H9 (cell line): ENCODE measurements around the gene ARL16. TPM values are rescaled to one million over a fixed set of nuclear protein-coding genes. Genes with fewer than 3 reads are reported as not detected.

ENCODE experiments used
- DNase-seq: peaks from one replicate; pipeline ENCODE4 v3.0.0-alpha.2; 2017
- H2AFZ ChIP-seq: one replicate; pipeline ENCODE4 v1.6.1; 2013; ENCODE audit warnings: mild to moderate bottlenecking, low read length, control low read depth, moderate library complexity
- H2AK5ac ChIP-seq: 2 replicates; pipeline ENCODE4 v1.6.1; 2013; ENCODE audit warnings: low read length, control low read depth, mixed read lengths; ENCODE audit not compliant: insufficient read length
- H2BK120ac ChIP-seq: one replicate; pipeline ENCODE4 v1.6.1; 2013; ENCODE audit warnings: low read depth, mild to moderate bottlenecking, low read length, control low read depth, inconsistent platforms; ENCODE audit not compliant: poor library complexity, severe bottlenecking
- H2BK12ac ChIP-seq: 2 replicates; pipeline ENCODE4 v1.6.1; 2013; ENCODE audit warnings: low read length, control low read depth, mixed read lengths, low read depth; ENCODE audit not compliant: insufficient read length
- H2BK15ac ChIP-seq: 2 replicates; pipeline ENCODE4 v1.6.1; 2013; ENCODE audit warnings: low read depth, low read length, control low read depth
- H2BK20ac ChIP-seq: one replicate; pipeline ENCODE4 v1.6.1; 2013; ENCODE audit warnings: low read depth, mild to moderate bottlenecking, low read length, control low read depth, inconsistent platforms; ENCODE audit not compliant: poor library complexity, severe bottlenecking
- H2BK5ac ChIP-seq: 2 replicates; pipeline ENCODE4 v1.6.1; 2013; ENCODE audit warnings: low read length, control low read depth, mixed read lengths; ENCODE audit not compliant: insufficient read length
- H3K14ac ChIP-seq: 2 replicates; pipeline ENCODE4 v1.6.1; 2013; ENCODE audit warnings: low read length, control low read depth; ENCODE audit not compliant: insufficient read depth
- H3K18ac ChIP-seq: 2 replicates; pipeline ENCODE4 v1.6.1; 2013; ENCODE audit warnings: low read depth, mild to moderate bottlenecking, mixed read lengths, low read length, control low read depth; ENCODE audit not compliant: insufficient read length
- H3K23ac ChIP-seq: 2 replicates; pipeline ENCODE4 v1.6.1; 2013; ENCODE audit warnings: low read length, control low read depth, mixed read lengths, low read depth; ENCODE audit not compliant: insufficient read length
- H3K23me2 ChIP-seq: 2 replicates; pipeline ENCODE4 v1.6.1; 2013; ENCODE audit warnings: low read depth, mild to moderate bottlenecking, mixed read lengths, low read length, control low read depth; ENCODE audit not compliant: insufficient read length, poor library complexity, severe bottlenecking
- H3K27ac ChIP-seq: 2 replicates; pipeline ENCODE4 v1.5.1; 2013; ENCODE audit warnings: low read length, control low read depth, mixed read lengths, low read depth; ENCODE audit not compliant: insufficient read length
- H3K27me3 ChIP-seq: 2 replicates; pipeline ENCODE4 v1.6.1; 2013; ENCODE audit warnings: low read length, control low read depth, inconsistent platforms; ENCODE audit not compliant: insufficient read depth
- H3K4ac ChIP-seq: 2 replicates; pipeline ENCODE4 v1.6.1; 2013; ENCODE audit warnings: low read depth, mild to moderate bottlenecking, control low read depth, inconsistent platforms, low read length, moderate library complexity
- H3K4me1 ChIP-seq: 2 replicates; pipeline ENCODE4 v1.6.1; 2013; ENCODE audit warnings: low read length, control low read depth, inconsistent platforms; ENCODE audit not compliant: insufficient read depth
- H3K4me2 ChIP-seq: 2 replicates; pipeline ENCODE4 v1.6.1; 2013; ENCODE audit warnings: low read length, control low read depth, mixed read lengths; ENCODE audit not compliant: insufficient read length, insufficient read depth
- H3K56ac ChIP-seq: 2 replicates; pipeline ENCODE4 v1.6.1; 2013; ENCODE audit warnings: low read depth, mild to moderate bottlenecking, mixed read lengths, low read length, control low read depth; ENCODE audit not compliant: insufficient read length
- H3K79me1 ChIP-seq: 2 replicates; pipeline ENCODE4 v1.6.1; 2013; ENCODE audit warnings: low read depth, mild to moderate bottlenecking, moderate library complexity, low read length, control low read depth, inconsistent platforms; ENCODE audit not compliant: insufficient read depth, poor library complexity, severe bottlenecking
- H3K79me2 ChIP-seq: 2 replicates; pipeline ENCODE4 v1.6.1; 2013; ENCODE audit warnings: low read length, control low read depth, inconsistent platforms; ENCODE audit not compliant: insufficient read depth
- H3K9ac ChIP-seq: 2 replicates; pipeline ENCODE4 v1.6.1; 2013; ENCODE audit warnings: low read length, control low read depth, mixed read lengths; ENCODE audit not compliant: insufficient read length; ENCODE audit errors: extremely low read depth
- H3K9me3 ChIP-seq: one replicate; pipeline ENCODE4 v1.6.1; 2013; ENCODE audit warnings: low read depth, low read length, inconsistent platforms; ENCODE audit not compliant: control insufficient read depth
- H3T11ph ChIP-seq: one replicate; pipeline ENCODE4 v1.6.1; 2013; ENCODE audit warnings: mild to moderate bottlenecking, low read length, control low read depth, inconsistent platforms
- H4K20me1 ChIP-seq: one replicate; pipeline ENCODE4 v1.6.1; 2013; ENCODE audit not compliant: control insufficient read depth, insufficient read length, insufficient read depth
- H4K5ac ChIP-seq: 2 replicates; pipeline ENCODE4 v1.6.1; 2013; ENCODE audit warnings: low read depth, mild to moderate bottlenecking, mixed read lengths, low read length, control low read depth; ENCODE audit not compliant: insufficient read length
- H4K8ac ChIP-seq: replicated peaks from 2 replicates; pipeline ENCODE4 v1.6.1; 2013; ENCODE audit warnings: low read length, control low read depth, mixed read lengths, low read depth; ENCODE audit not compliant: insufficient read length
- H4K91ac ChIP-seq: 2 replicates; pipeline ENCODE4 v1.6.1; 2013; ENCODE audit warnings: low read depth, mild to moderate bottlenecking, moderate library complexity, mixed read lengths, low read length, control low read depth; ENCODE audit not compliant: insufficient read length
- H3K27ac Mint-ChIP-seq, 3 experiments: 2 replicates in 2 of 3; 3 replicates in 1 of 3; pipeline ENCODE4 v1.8.0; 2020 to 2021; ENCODE audit warnings: mixed read lengths in 3 of 3, mild to moderate bottlenecking in 1 of 3, moderate library complexity in 1 of 3
- H3K27me3 Mint-ChIP-seq: 2 replicates; pipeline ENCODE4 v1.8.0; 2021; ENCODE audit warnings: low read depth, mild to moderate bottlenecking, moderate library complexity, mixed read lengths
- H3K36me3 Mint-ChIP-seq, 3 experiments: 2 replicates in 2 of 3; 3 replicates in 1 of 3; pipeline ENCODE4 v1.8.0; 2020 to 2021; ENCODE audit warnings: low read depth in 3 of 3, mixed read lengths in 3 of 3; ENCODE audit not compliant: insufficient read depth in 1 of 3
- H3K4me1 Mint-ChIP-seq, 2 experiments: 2 replicates each; pipeline ENCODE4 v1.8.0; 2020; ENCODE audit warnings: mixed read lengths in 2 of 2
- H3K4me3 Mint-ChIP-seq, 2 experiments: 2 replicates in 1 of 2; 3 replicates in 1 of 2; pipeline ENCODE4 v1.8.0; 2020 to 2021; ENCODE audit warnings: mild to moderate bottlenecking in 2 of 2, mixed read lengths in 2 of 2, moderate library complexity in 1 of 2
- H3K9me3 Mint-ChIP-seq, 2 experiments: 2 replicates in 1 of 2; 3 replicates in 1 of 2; pipeline ENCODE4 v1.8.0; 2020; ENCODE audit warnings: mild to moderate bottlenecking in 2 of 2, mixed read lengths in 2 of 2, moderate library complexity in 1 of 2
- CTCF ChIP-seq: fragments of 200-600 bp; sonication (generic); conservative IDR thresholded peaks from 3 replicates; pipeline ENCODE4 v1.8.0; 2021; ENCODE audit warnings: antibody characterized with exemption, mild to moderate bottlenecking
- WGBS: extraction: QIAGEN DNeasy Blood & Tissue Kit; methylation state at CpG from one replicate; pipeline ENCODE4 v1.1.7; 2013; ENCODE audit warnings: missing lambda C conversion rate, low lambda C conversion rate, mixed read lengths; ENCODE audit not compliant: insufficient read length; ENCODE audit errors: extremely low coverage; 5-methylcytosine and 5-hydroxymethylcytosine counted together
- total RNA-seq: library from RNA; stranded (reverse); gene quantifications from 2 replicates; pipeline ENCODE4 v1.2.1, GENCODE V29; 2021

ARL16 gene
- total RNA-seq, 1 experiment from 2014 or later: 58.6 TPM

DNA sequence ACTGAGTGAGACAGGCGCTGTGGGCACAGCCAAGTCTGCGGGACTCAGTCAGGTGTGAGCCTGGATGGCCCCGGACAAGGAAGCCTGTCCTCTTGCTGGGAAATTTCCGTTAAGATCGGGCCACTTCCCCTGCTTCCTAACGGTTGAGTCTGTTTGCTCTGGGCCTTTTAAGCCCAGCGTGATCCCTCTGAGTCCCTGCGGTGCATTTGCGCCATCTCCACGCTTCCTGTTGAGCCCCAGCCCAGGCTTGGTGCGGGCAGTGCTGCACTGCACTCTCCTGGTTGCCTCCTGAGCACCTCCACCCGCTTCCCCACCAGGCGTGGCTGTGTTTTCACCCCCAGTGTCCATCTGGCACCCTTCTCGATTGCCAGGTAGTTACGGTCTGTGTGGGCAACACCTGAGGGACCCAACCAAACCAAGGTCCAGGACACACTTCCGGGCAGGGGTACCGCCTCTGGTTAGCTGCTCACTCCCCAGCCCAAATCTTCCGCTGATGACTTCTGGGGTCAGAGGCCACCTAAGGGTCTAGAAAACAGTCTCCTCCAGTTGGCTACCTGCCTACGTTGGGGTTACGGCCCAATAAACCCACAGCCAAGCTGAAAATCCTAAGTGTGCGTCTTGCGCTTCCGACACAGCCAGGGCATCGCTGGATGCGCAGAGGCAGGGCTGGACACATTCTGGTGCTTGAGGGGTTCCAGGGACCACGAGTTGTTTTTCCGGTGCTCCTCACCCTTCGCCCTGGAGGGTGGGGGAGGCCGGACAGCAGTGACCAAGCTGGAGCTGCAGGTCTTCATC, 27.1 kb upstream of the ARL16 start:
- Mint-ChIP-seq H3K4me1 (peaks cover 24% of the 10 kb centered on the region in 2 experiments), H3K36me3 (peaks cover 18 to 37% (median 19%) of the 10 kb centered on the region in 3 experiments), H3K27me3 (no peaks in the 10 kb centered on the region; the same call in 1 of the 2 replicates), H3K9me3 (no peaks in the 10 kb centered on the region; a peak in 1 of 5 replicates), H3K27ac (peak overlapping the region in 2 of 3 experiments; percentile 83 to 85; a peak in 3 of 7 replicates), H3K4me3 (peak overlapping the region; percentile 58 to 79)
- no peak overlapping the region for H3K56ac ChIP-seq
- no peaks in the 10 kb centered on the region for H3K27me3 ChIP-seq
- no peak for DNase-seq
- no CpG with 5 or more reads among the region's 29 CpGs for WGBS
- H3K4me1 ChIP-seq: no peaks in the 10 kb centered on the region; the same call in 1 of the 2 replicates
- H2BK20ac ChIP-seq: no peak overlapping the region
- H2AK5ac ChIP-seq: no peak overlapping the region
- peaks cover 20% of the 10 kb centered on the region for H3K23me2 ChIP-seq
- H2BK12ac ChIP-seq: no peak overlapping the region
- H3K27ac ChIP-seq: no peak overlapping the region
- peak overlapping the region; percentile 14 for H3K18ac ChIP-seq
- no peak for TF ChIP-seq CTCF
- no peak overlapping the region for H2BK5ac ChIP-seq
- H3T11ph ChIP-seq: no peak overlapping the region
- peak overlapping the region; percentile 42 for H3K9ac ChIP-seq
- no peaks in the 10 kb centered on the region for H3K79me1 ChIP-seq
- H3K4ac ChIP-seq: no peak overlapping the region
- no peaks in the 10 kb centered on the region for H4K20me1 ChIP-seq
- H2BK15ac ChIP-seq: no peak overlapping the region
- peak overlapping the region; percentile 15; the same call in 1 of the 2 replicates for H3K14ac ChIP-seq
- H4K8ac ChIP-seq: no peak overlapping the region
- H3K9me3 ChIP-seq: no peaks in the 10 kb centered on the region
- no peak overlapping the region for H2BK120ac ChIP-seq
- no peaks in the 10 kb centered on the region; the same call in 1 of the 2 replicates for H3K79me2 ChIP-seq
- H4K5ac ChIP-seq: no peak overlapping the region
- no peak overlapping the region for H4K91ac ChIP-seq
- peak overlapping the region; percentile 74 for H3K4me2 ChIP-seq
- H2AFZ ChIP-seq: no peak overlapping the region
- H3K23ac ChIP-seq: no peak overlapping the region
